ENCODE results near the gene PITX1.

Gene PITX1

GRCh38 chr5:135015942-135016341, 18.1 kb downstream of the PITX1 start:
- Histone ChIP-seq H3K36me3 (ENCODE audit: low read length) (no peaks in the 10 kb centered on the region), H3K9me3 (ENCODE audit: insufficient read depth, low read length) (no peaks in the 10 kb centered on the region), H3K4me3 (ENCODE audit: insufficient read depth, low read length, poor library complexity, severe bottlenecking) (no peak overlapping the region), H4K20me1 (ENCODE audit: low read depth, low read length) (no peaks in the 10 kb centered on the region), H3K27me3 (ENCODE audit: low read length) (no peaks in the 10 kb centered on the region), H3K9ac (ENCODE audit: low read length) (no peak overlapping the region), H2AFZ (ENCODE audit: low read depth, low read length, severe bottlenecking) (no peak overlapping the region), H3F3A (ENCODE audit: insufficient read depth) (no peaks in the 10 kb centered on the region), H3K79me2 (ENCODE audit: insufficient read depth, low read length) (no peaks in the 10 kb centered on the region), H3K27ac (ENCODE audit: low read depth, low read length) (no peak overlapping the region), H3K4me2 (ENCODE audit: low read depth, low read length, poor library complexity, severe bottlenecking) (no peak overlapping the region), H3K9me2 (replicated peaks; ENCODE audit: insufficient read depth, low read length) (no peaks in the 10 kb centered on the region)
- TF ChIP-seq EZH2phosphoT487 (conservative IDR thresholded peaks at IDR 0.05; ENCODE audit: low read length) (no peak), CTCF (IDR thresholded peaks at IDR 0.05; ENCODE audit: insufficient read depth, low read length, poor library complexity, severe bottlenecking) (no peak)

- Histone ChIP-seq H3K27me3 (ENCODE audit: low read length) (no peaks in the 10 kb centered on the region), H3K36me3 (ENCODE audit: low read length) (no peaks in the 10 kb centered on the region), H3K27ac (ENCODE audit: low read depth, low read length) (no peak overlapping the region), H3K4me2 (ENCODE audit: low read depth, low read length, poor library complexity, severe bottlenecking) (no peak overlapping the region), H4K20me1 (ENCODE audit: low read depth, low read length) (no peaks in the 10 kb centered on the region), H3K4me3 (ENCODE audit: insufficient read depth, low read length, poor library complexity, severe bottlenecking) (no peak overlapping the region), H2AFZ (ENCODE audit: low read depth, low read length, severe bottlenecking) (no peak overlapping the region), H3K9me2 (replicated peaks; ENCODE audit: insufficient read depth, low read length) (no peaks in the 10 kb centered on the region), H3K9me3 (ENCODE audit: insufficient read depth, low read length) (no peaks in the 10 kb centered on the region), H3K9ac (ENCODE audit: low read length) (no peak overlapping the region), H3F3A (ENCODE audit: insufficient read depth) (no peaks in the 10 kb centered on the region), H3K79me2 (ENCODE audit: insufficient read depth, low read length) (no peaks in the 10 kb centered on the region)
- TF ChIP-seq CTCF (IDR thresholded peaks at IDR 0.05; ENCODE audit: insufficient read depth, low read length, poor library complexity, severe bottlenecking) (no peak), EZH2phosphoT487 (conservative IDR thresholded peaks at IDR 0.05; ENCODE audit: low read length) (no peak)
Measured at GRCh38 chr5:135013947-135014570, 20.0 kb downstream of the PITX1 start.

- no peaks in the 10 kb centered on the region for H4K20me1 ChIP-seq (ENCODE audit: low read depth, low read length)
- H3K27me3 ChIP-seq (ENCODE audit: low read length), result no peaks in the 10 kb centered on the region
- H2AFZ ChIP-seq (ENCODE audit: low read depth, low read length, severe bottlenecking), result no peak overlapping the region
- H3F3A ChIP-seq (ENCODE audit: insufficient read depth), result no peaks in the 10 kb centered on the region
- TF ChIP-seq CTCF (IDR thresholded peaks at IDR 0.05; ENCODE audit: insufficient read depth, low read length, poor library complexity, severe bottlenecking) (no peak), EZH2phosphoT487 (conservative IDR thresholded peaks at IDR 0.05; ENCODE audit: low read length) (no peak)
- no peaks in the 10 kb centered on the region for H3K79me2 ChIP-seq (ENCODE audit: insufficient read depth, low read length)
- H3K36me3 ChIP-seq (ENCODE audit: low read length), result no peaks in the 10 kb centered on the region
- no peak overlapping the region for H3K9ac ChIP-seq (ENCODE audit: low read length)
- no peak overlapping the region for H3K27ac ChIP-seq (ENCODE audit: low read depth, low read length)
- no peak overlapping the region for H3K4me3 ChIP-seq (ENCODE audit: insufficient read depth, low read length, poor library complexity, severe bottlenecking)
- no peaks in the 10 kb centered on the region for H3K9me3 ChIP-seq (ENCODE audit: insufficient read depth, low read length)
- H3K4me2 ChIP-seq (ENCODE audit: low read depth, low read length, poor library complexity, severe bottlenecking), result no peak overlapping the region
- no peaks in the 10 kb centered on the region for H3K9me2 ChIP-seq (replicated peaks; ENCODE audit: insufficient read depth, low read length)
Measured at GRCh38 chr5:135013445-135013844, 20.6 kb downstream of the PITX1 start.
